ENCODE data around the gene EFHD2.

The EFHD2 gene

GRCh38 chr1:15443281-15443680, 33.6 kb downstream of the EFHD2 start:
- no peak for DNase-seq (ENCODE audit: low read depth)
- H3K4me3 ChIP-seq (ENCODE audit: low read length), result no peak overlapping the region
- TF ChIP-seq CTCF (conservative IDR thresholded peaks at IDR 0.05; ENCODE audit: low read length), result no peak

- TF ChIP-seq CTCF (conservative IDR thresholded peaks at IDR 0.05; ENCODE audit: low read length), result no peak
- H3K4me3 ChIP-seq (ENCODE audit: low read length), result no peak overlapping the region
- DNase-seq (ENCODE audit: low read depth), result no peak
Observed at GRCh38 chr1:15444468-15445389, 35.0 kb downstream of the EFHD2 start.

GRCh38 chr1:15445390-15446122, 35.9 kb downstream of the EFHD2 start:
- no peak overlapping the region for H3K4me3 ChIP-seq (ENCODE audit: low read length)
- no peak for TF ChIP-seq CTCF (conservative IDR thresholded peaks at IDR 0.05; ENCODE audit: low read length)
- no peak for DNase-seq (ENCODE audit: low read depth)

GRCh38 chr1:15446212-15446611, 36.5 kb downstream of the EFHD2 start:
- no peak for DNase-seq (ENCODE audit: low read depth)
- no peak for TF ChIP-seq CTCF (conservative IDR thresholded peaks at IDR 0.05; ENCODE audit: low read length)

GRCh38 chr1:15448877-15449462, 39.3 kb downstream of the EFHD2 start:
- no peak for TF ChIP-seq CTCF (conservative IDR thresholded peaks at IDR 0.05; ENCODE audit: low read length)
- no peak overlapping the region for H3K4me3 ChIP-seq (ENCODE audit: low read length)
- no peak for DNase-seq (ENCODE audit: low read depth)

More at GRCh38 chr1:15446212-15446611, 36.5 kb downstream of the EFHD2 start:
- H3K4me3 ChIP-seq (ENCODE audit: low read length), result no peak overlapping the region

GRCh38 chr1:15449567-15449966, 39.9 kb downstream of the EFHD2 start:
- H3K4me3 ChIP-seq (ENCODE audit: low read length), result no peak overlapping the region
- TF ChIP-seq CTCF (conservative IDR thresholded peaks at IDR 0.05; ENCODE audit: low read length), result no peak
- DNase-seq (ENCODE audit: low read depth), result no peak

Measured in AG10803 (cell line).